HL-60 (cell line): ENCODE data around the gene SUPT20H.

Experiments
- GABPA ChIP-seq: IDR thresholded peaks from 2 replicates; pipeline ENCODE4 v1.6.1; 2012; ENCODE audit warnings: low read depth
- POLR2AphosphoS5 ChIP-seq: IDR thresholded peaks from 2 replicates; pipeline ENCODE4 v1.6.1; 2012; ENCODE audit warnings: low read depth
- REST ChIP-seq: IDR thresholded peaks from 2 replicates; pipeline ENCODE4 v1.6.1; 2012; ENCODE audit warnings: low read depth; ENCODE audit not compliant: insufficient replicate concordance
- SPI1 ChIP-seq: IDR thresholded peaks from 2 replicates; pipeline ENCODE4 v1.6.1; 2012; ENCODE audit warnings: low read depth, mild to moderate bottlenecking, borderline replicate concordance
- TF ChIP-seq, protein P1 (sequence below): IDR thresholded peaks from one replicate; pipeline ENCODE4 v1.5.1; 2011; ENCODE audit warnings: low read length, control low read depth, inconsistent platforms; ENCODE audit not compliant: insufficient read depth

DNA sequence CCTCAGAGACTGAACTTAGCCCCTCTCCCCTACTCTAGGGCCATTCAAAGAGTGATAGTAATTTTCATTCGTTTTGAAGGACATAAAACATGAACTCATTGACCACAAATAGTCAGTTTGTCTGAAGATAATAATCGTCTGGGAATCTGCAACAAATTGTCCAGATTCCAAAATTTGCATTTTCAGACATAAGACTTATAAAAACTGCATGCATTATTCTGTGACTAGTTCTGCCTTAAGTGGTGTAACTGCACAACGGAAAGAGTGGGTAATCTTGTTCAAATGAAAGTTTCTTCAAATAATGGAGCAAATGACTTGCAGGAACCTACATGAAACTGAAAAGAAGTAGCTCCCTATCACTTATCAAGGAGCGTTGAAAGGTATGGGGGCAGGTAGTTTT is 37.6 kb upstream of the SUPT20H start:
- TF ChIP-seq, protein P1, sequence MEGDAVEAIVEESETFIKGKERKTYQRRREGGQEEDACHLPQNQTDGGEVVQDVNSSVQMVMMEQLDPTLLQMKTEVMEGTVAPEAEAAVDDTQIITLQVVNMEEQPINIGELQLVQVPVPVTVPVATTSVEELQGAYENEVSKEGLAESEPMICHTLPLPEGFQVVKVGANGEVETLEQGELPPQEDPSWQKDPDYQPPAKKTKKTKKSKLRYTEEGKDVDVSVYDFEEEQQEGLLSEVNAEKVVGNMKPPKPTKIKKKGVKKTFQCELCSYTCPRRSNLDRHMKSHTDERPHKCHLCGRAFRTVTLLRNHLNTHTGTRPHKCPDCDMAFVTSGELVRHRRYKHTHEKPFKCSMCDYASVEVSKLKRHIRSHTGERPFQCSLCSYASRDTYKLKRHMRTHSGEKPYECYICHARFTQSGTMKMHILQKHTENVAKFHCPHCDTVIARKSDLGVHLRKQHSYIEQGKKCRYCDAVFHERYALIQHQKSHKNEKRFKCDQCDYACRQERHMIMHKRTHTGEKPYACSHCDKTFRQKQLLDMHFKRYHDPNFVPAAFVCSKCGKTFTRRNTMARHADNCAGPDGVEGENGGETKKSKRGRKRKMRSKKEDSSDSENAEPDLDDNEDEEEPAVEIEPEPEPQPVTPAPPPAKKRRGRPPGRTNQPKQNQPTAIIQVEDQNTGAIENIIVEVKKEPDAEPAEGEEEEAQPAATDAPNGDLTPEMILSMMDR: no peak
- TF ChIP-seq GABPA (no peak), REST (no peak), POLR2AphosphoS5 (no peak), SPI1 (no peak)
